Endometrial microvascular endothelial cells (primary cell): ENCODE measurements around the gene GRB7. TPM values are rescaled to one million over a fixed set of nuclear protein-coding genes. Genes with fewer than 3 reads are reported as not detected.
"Not testable (repeated sequence)": the region's sequence is repeated elsewhere in the genome, so short reads cannot be mapped to it uniquely, and the experiment has no call there.

Experiments used
- in situ Hi-C: cut with HindIII; loops from 2 replicates; pipeline ENCODE4 v1.10.0; 2017; ENCODE audit warnings: low sequenced_read_pairs, low pct_unique_long_range_greater_than_20kb; ENCODE audit errors: inconsistent ontology term
- total RNA-seq: library from RNA; depleted of rRNA; stranded (reverse); fragments of >200 nt; gene quantifications from one replicate; pipeline ENCODE4 v1.2.3, GENCODE V29; 2015; ENCODE audit errors: inconsistent ontology term

Gene GRB7
- total RNA-seq, 1 donor from 2014 or later, result not detected

GRCh38 chr17:39706383-39706782 is 31.4 kb upstream of the GRB7 start:
- in situ Hi-C loops, result no loop called here

GRCh38 chr17:39706921-39707337 is 30.8 kb upstream of the GRB7 start:
- in situ Hi-C loops, result no loop called here

GRCh38 chr17:39709319-39709997 is 28.3 kb upstream of the GRB7 start:
- in situ Hi-C loops, result no loop called here

- in situ Hi-C loops, result no loop called here
Measured at GRCh38 chr17:39709998-39710964, 27.5 kb upstream of the GRB7 start.

GRCh38 chr17:39711071-39711470 is 26.7 kb upstream of the GRB7 start:
- in situ Hi-C loops, result not testable (repeated sequence)

- in situ Hi-C loops, result no loop called here
Measured at GRCh38 chr17:39711851-39712250, 25.9 kb upstream of the GRB7 start.

- in situ Hi-C loops, result no loop called here
Measured at GRCh38 chr17:39714234-39714633, 23.5 kb upstream of the GRB7 start.

GRCh38 chr17:39715375-39716072 is 22.2 kb upstream of the GRB7 start:
- in situ Hi-C loops, result no loop called here

GRCh38 chr17:39716073-39716818 is 21.5 kb upstream of the GRB7 start:
- in situ Hi-C loops, result no loop called here

- in situ Hi-C loops, result no loop called here
Measured at GRCh38 chr17:39716879-39717536, 20.7 kb upstream of the GRB7 start.

GRCh38 chr17:39717660-39718059 is 20.1 kb upstream of the GRB7 start:
- in situ Hi-C loops, result no loop called here

GRCh38 chr17:39719563-39720355 is 18.0 kb upstream of the GRB7 start:
- in situ Hi-C loops, result no loop called here

GRCh38 chr17:39722104-39722503 is 15.6 kb upstream of the GRB7 start:
- in situ Hi-C loops, result no loop called here

GRCh38 chr17:39722965-39723848 is 14.5 kb upstream of the GRB7 start:
- in situ Hi-C loops, result no loop called here

GRCh38 chr17:39724731-39725130 is 13.0 kb upstream of the GRB7 start:
- in situ Hi-C loops, result no loop called here

GRCh38 chr17:39725923-39726322 is 11.8 kb upstream of the GRB7 start:
- in situ Hi-C loops, result not testable (repeated sequence)

GRCh38 chr17:39726617-39727016 is 11.1 kb upstream of the GRB7 start:
- in situ Hi-C loops, result no loop called here
